ENCODE measurements around the gene EEPD1. TPM values are rescaled to one million over a fixed set of nuclear protein-coding genes. Genes with fewer than 3 reads are reported as not detected.
"Not testable (repeated sequence)": the region's sequence is repeated elsewhere in the genome, so short reads cannot be mapped to it uniquely, and the experiment has no call there.

The EEPD1 gene
- total RNA-seq, 1 donor from 2014 or later: 10.8 TPM

GRCh38 chr7:36119005-36119706 lies 33.9 kb upstream of the EEPD1 start:
- no peak for DNase-seq (ENCODE audit: low read depth)
- H3K4me3 ChIP-seq (ENCODE audit: low read depth, low read length): no peak overlapping the region
- TF ChIP-seq, protein P1, sequence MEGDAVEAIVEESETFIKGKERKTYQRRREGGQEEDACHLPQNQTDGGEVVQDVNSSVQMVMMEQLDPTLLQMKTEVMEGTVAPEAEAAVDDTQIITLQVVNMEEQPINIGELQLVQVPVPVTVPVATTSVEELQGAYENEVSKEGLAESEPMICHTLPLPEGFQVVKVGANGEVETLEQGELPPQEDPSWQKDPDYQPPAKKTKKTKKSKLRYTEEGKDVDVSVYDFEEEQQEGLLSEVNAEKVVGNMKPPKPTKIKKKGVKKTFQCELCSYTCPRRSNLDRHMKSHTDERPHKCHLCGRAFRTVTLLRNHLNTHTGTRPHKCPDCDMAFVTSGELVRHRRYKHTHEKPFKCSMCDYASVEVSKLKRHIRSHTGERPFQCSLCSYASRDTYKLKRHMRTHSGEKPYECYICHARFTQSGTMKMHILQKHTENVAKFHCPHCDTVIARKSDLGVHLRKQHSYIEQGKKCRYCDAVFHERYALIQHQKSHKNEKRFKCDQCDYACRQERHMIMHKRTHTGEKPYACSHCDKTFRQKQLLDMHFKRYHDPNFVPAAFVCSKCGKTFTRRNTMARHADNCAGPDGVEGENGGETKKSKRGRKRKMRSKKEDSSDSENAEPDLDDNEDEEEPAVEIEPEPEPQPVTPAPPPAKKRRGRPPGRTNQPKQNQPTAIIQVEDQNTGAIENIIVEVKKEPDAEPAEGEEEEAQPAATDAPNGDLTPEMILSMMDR (conservative IDR thresholded peaks at IDR 0.05; ENCODE audit: low read depth, low read length): no peak

DNA sequence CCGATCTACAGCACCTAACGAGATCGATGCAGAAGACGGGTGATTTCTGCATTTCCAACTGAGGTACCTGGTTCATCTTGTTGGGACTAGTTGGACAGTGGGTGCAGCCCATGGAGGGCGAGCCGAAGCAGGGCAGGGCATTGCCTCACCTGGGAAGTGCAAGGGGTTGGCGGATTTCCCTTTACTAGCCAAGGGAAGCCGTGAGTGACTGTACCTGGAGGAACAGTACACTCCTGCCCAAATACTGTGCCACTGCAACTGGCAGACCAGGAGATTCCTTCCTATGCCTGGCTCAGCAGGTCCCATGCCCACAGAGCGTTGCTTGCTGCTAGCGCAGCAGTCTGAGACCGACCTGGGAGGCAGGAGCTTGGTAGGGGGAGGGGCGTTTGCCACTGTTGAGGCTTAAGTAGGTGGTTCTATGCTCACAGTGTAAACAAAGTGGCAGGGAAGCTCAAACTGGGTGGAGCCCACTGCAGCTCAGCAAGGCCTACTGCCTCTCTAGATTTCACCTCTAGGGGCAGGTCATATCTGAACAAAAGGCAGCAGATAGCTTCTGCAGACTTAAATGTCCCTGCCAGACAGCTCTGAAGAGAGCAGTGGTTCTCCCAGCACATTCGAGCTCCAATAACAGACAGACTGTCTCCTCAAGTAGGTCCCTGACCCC lies 32.9 kb upstream of the EEPD1 start:
- DNase-seq (ENCODE audit: low read depth); H3K4me3 ChIP-seq (ENCODE audit: low read depth, low read length): not testable (repeated sequence)

DNA sequence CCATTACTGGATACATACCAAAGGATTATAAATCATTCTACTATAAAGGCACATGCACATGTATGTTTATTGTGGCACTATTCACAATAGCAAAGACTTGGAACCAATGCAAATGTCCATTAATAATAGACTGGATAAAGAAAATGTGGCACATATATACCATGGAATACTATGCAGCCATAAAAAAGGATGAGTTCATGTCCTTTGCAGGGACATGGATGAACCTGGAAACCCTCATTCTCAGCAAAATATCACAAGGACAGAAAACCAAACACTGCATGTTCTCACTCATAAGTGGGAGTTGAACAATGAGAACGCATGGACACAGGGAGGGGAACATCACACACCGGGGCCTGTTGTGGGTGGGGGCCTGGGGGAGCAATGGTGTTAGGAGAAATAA lies 27.4 kb upstream of the EEPD1 start:
- not testable (repeated sequence) for DNase-seq (ENCODE audit: low read depth)

GRCh38 chr7:36127075-36127740 lies 25.8 kb upstream of the EEPD1 start:
- H3K4me3 ChIP-seq (ENCODE audit: low read depth, low read length): no peak overlapping the region
- no peak for DNase-seq (ENCODE audit: low read depth)
- TF ChIP-seq, protein P1 (conservative IDR thresholded peaks at IDR 0.05; ENCODE audit: low read depth, low read length): peak; percentile 58

More for the DNA sequence above, 27.4 kb upstream of the EEPD1 start:
- H3K4me3 ChIP-seq (ENCODE audit: low read depth, low read length): not testable (repeated sequence)

GRCh38 chr7:36128448-36129047 lies 24.5 kb upstream of the EEPD1 start:
- peak overlapping the region; percentile 24 for H3K4me3 ChIP-seq (ENCODE audit: low read depth, low read length)
- DNase-seq (ENCODE audit: low read depth): peak; percentile 78
- TF ChIP-seq, protein P1 (conservative IDR thresholded peaks at IDR 0.05; ENCODE audit: low read depth, low read length): peak; percentile 78

DNA sequence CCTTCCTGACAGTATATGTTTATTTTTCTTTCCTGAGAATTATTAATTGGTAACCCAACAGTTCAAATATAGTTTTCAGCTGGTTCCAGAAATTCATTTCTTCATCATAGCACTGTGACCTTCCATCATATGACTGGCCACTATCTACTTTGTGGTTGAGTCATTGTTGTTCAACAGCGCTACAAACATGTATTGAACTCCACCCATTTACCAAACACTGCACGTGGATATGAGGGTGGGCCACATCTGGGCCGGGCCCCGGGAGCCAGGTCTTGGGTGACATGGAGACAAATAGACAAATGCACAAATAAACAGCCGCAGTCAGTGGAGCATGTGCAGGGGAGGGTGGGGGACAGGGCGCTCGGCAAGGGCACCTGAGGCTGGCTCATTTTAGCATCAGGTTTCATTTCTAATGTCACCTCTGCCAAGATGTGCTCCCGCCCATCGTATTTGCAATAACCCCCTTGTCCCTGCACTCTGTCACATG lies 24.0 kb upstream of the EEPD1 start:
- H3K4me3 ChIP-seq (ENCODE audit: low read depth, low read length): peak overlapping the region; percentile 4

GRCh38 chr7:36130236-36130945 lies 22.7 kb upstream of the EEPD1 start:
- H3K4me3 ChIP-seq (ENCODE audit: low read depth, low read length): no peak overlapping the region
- TF ChIP-seq, protein P1 (conservative IDR thresholded peaks at IDR 0.05; ENCODE audit: low read depth, low read length): no peak
- DNase-seq (ENCODE audit: low read depth): no peak

More for the DNA sequence above, 24.0 kb upstream of the EEPD1 start:
- TF ChIP-seq, protein P1 (conservative IDR thresholded peaks at IDR 0.05; ENCODE audit: low read depth, low read length): no peak
- DNase-seq (ENCODE audit: low read depth): no peak

Measured in epithelial cell of proximal tubule (primary cell).